Stimulated activated CD4-positive, alpha-beta T cell treated with anti-CD3 and anti-CD28 coated beads, Interleukin-2, amount 100 ng/mL, for 48 hours (primary cell): ENCODE results near the gene P2RY14.

ENCODE experiments used
- DNase-seq, 2 donors: peaks; one replicate each; pipeline ENCODE4 v3.0.0-alpha.2; 2020

Gene P2RY14

DNA sequence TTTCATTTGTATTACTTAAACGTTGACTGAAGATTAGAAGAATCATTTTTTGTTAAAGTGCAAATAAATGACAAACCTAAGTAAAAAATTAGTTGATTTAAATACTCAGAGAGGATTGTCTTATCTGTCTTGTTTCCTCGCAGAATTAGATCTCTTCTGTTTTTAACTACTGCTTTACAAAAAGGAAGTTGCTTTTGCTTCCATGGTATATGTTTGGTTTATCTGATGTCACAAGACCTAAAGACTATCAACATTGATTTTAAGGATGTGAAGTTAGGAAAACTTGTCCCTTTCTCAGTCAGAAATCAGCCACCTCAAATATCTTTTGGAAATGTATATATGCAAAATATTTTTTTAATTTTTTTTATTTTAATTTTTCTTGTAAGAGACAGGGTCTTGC lies 104.0 kb downstream of the P2RY14 start:
- DNase-seq, result no peak

DNA sequence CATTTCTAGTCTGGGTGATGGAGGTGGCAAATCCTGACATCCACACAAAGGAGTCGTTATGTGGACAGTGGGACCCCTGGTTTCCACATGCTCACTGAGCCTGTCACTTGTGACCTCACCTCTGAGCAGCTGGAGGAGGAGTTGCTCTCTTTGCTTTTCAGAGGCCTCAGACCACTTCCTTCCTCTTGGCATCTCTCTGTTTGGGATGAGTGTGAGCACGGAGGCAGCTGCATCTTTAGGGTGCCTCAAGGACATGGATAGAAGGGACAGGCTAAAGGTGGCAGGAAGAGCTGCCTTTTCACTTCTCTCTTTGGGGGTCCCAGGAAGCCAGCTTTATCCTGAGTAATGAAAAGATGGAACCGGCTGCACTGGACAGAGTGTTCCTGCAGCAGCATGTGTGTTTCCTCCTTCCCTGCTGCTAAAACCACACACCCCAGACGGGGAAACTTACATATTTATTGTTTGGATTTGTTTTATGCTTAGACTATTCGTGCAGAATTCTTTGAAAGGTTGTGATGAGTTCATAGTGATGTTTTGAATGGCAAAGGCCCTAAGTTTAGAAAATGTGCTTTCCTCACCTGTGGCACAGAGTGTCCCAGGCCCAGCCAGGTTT lies 107.1 kb downstream of the P2RY14 start:
- DNase-seq, result peak in 1 of 2 donors; percentile 28

GRCh38 chr3:151169948-151170679 lies 108.2 kb downstream of the P2RY14 start:
- DNase-seq, result peak in 1 of 2 donors; percentile 41

- no peak for DNase-seq
Measured at GRCh38 chr3:151169262-151169947, 108.9 kb downstream of the P2RY14 start.

DNA sequence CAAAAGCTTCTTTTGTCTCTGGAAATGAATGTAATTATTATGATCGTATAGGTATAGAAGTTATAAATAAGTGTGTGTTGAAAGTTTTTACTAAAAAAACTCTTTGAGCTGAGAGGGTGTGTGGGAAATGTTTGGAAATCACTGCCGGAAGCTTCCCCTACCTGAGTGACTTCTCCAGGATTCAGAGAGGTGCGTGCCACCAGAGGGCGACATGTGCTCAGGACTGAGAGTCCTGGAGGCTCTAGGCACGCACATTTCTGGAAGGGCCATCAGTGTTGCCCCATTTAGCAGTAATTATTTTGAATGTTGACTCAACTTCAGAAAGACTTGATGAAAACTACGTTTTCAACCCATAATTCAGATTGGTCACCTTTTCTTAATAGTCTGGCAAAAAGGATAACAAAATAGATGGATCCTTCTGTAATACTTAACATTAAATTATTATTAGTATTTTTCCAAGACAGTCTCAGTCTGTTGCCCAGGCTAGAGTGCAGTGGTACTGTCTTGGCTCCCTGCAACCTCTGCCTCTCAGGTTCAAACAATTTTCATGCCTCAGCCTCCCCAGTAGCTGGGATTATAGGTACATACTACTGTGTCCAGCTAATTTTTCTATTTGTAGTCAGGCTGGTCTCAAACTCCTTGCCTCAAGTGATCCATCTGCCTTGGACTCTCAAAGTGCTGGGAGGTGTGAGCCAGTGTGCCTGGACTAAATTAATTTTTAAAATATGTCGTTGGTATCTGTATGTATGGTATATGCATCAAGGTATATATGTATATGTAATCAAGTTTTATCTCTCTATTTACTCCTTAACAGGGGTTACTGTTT lies 109.9 kb downstream of the P2RY14 start:
- peak; percentile 81 to 86 for DNase-seq

- no peak for DNase-seq
Measured at GRCh38 chr3:151166161-151166560, 112.2 kb downstream of the P2RY14 start.

DNA sequence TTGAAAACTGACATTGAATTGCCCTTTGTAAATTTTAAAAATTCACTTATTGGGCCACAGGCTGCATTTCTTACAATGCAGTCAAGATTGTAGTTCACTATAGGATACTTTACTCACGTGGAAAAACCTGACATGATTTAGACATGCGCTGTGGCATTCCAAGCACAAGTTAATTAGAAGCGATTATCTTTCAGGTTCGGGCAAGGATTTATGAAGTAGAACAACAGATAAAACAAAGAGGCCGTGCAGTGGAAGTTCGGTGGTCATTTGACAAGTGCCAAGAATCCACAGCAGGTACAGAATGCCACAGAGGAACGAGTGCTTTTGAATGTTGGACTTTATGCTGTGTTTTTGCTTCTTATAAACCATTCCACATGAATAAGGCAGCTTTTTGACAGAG lies 113.1 kb downstream of the P2RY14 start:
- no peak for DNase-seq
